Middle frontal gyrus (tissue), 1 donor: ENCODE results near the gene SMIM26.
"Not testable (repeated sequence)": the region's sequence is repeated elsewhere in the genome, so short reads cannot be mapped to it uniquely, and the experiment has no call there.

ENCODE experiments used
- DNase-seq: peaks from one replicate; pipeline ENCODE4 v3.0.0-alpha.2; 2015; ENCODE audit warnings: low spot score; ENCODE audit errors: extremely low spot score

SMIM26 gene

GRCh38 chr20:18566892-18567738, at the start of gene SMIM26:
SMIM26 (plus strand) TSS chr20:18567432; CDS start chr20:18567479, 47 bp downstream.
- peak; percentile 83 for DNase-seq

GRCh38 chr20:18522066-18522465, 45.2 kb upstream of the SMIM26 start:
- not testable (repeated sequence) for DNase-seq

- DNase-seq, result no peak
Observed at GRCh38 chr20:18523066-18523465, 44.2 kb upstream of the SMIM26 start.

GRCh38 chr20:18524646-18525045, 42.6 kb upstream of the SMIM26 start:
- DNase-seq, result no peak

GRCh38 chr20:18526761-18527160, 40.5 kb upstream of the SMIM26 start:
- DNase-seq, result not testable (repeated sequence)

- DNase-seq, result no peak
Observed at GRCh38 chr20:18527339-18527738, 39.9 kb upstream of the SMIM26 start.

GRCh38 chr20:18527836-18528235, 39.4 kb upstream of the SMIM26 start:
- DNase-seq, result no peak

- no peak for DNase-seq
Observed at GRCh38 chr20:18529041-18529440, 38.2 kb upstream of the SMIM26 start.

GRCh38 chr20:18532626-18533025, 34.6 kb upstream of the SMIM26 start:
- no peak for DNase-seq

GRCh38 chr20:18533491-18533890, 33.7 kb upstream of the SMIM26 start:
- no peak for DNase-seq

- DNase-seq, result no peak
Observed at GRCh38 chr20:18533978-18534644, 33.1 kb upstream of the SMIM26 start.

- no peak for DNase-seq
Observed at GRCh38 chr20:18537651-18538050, 29.6 kb upstream of the SMIM26 start.

- DNase-seq, result no peak
Observed at GRCh38 chr20:18541741-18542140, 25.5 kb upstream of the SMIM26 start.

GRCh38 chr20:18543216-18543615, 24.0 kb upstream of the SMIM26 start:
- DNase-seq, result no peak

GRCh38 chr20:18543932-18544331, 23.3 kb upstream of the SMIM26 start:
- DNase-seq, result no peak

- DNase-seq, result no peak
Observed at GRCh38 chr20:18545566-18545965, 21.7 kb upstream of the SMIM26 start.

GRCh38 chr20:18548465-18548864, 18.8 kb upstream of the SMIM26 start:
- DNase-seq, result no peak

- no peak for DNase-seq
Observed at GRCh38 chr20:18553746-18554145, 13.5 kb upstream of the SMIM26 start.

- no peak for DNase-seq
Observed at GRCh38 chr20:18567739-18568091, 483 bp downstream of the SMIM26 start.

- no peak for DNase-seq
Observed at GRCh38 chr20:18571009-18571408, 3.8 kb downstream of the SMIM26 start.

GRCh38 chr20:18571578-18571977, 4.3 kb downstream of the SMIM26 start:
- DNase-seq, result no peak

GRCh38 chr20:18577942-18578341, 10.7 kb downstream of the SMIM26 start:
- DNase-seq, result no peak

GRCh38 chr20:18578581-18578980, 11.3 kb downstream of the SMIM26 start:
- no peak for DNase-seq
